ENCODE data around the gene C2. TPM values are rescaled to one million over a fixed set of nuclear protein-coding genes. Genes with fewer than 3 reads are reported as not detected.
"Not testable (repeated sequence)": the region's sequence is repeated elsewhere in the genome, so short reads cannot be mapped to it uniquely, and the experiment has no call there.

Gene C2
- total RNA-seq, 1 donor from 2014 or later = 14.8 TPM

DNA sequence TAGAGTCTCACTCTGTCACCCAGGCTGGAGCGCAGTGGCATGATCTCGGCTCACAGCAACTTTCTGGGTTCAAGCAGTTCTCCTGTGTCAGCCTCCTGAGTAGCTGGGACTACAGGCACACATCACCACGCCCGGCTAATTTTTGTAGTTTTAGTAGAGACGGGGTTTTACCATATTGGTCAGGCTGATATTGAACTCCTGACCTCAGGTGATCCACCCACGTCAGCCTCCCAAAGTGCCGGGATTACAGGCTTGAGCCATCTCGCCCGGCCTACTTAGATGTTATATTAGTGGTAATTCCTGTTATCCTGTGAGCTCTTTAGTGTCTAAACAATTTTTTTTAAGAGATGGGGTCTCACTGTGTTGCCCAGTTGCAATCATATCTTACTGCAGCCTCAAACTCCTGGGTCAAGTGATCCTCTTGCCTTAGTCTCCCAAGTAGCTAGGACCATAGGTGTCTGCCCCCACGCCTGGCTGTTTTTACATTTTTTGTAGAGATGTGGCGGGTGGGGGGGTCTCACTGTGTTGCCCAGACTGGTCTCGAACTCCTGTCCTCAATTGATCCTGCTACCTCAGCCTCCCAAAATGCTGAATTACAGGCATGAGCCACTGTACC is 50.4 kb downstream of the C2 start:
- no peak for DNase-seq (ENCODE audit: low spot score)

DNA sequence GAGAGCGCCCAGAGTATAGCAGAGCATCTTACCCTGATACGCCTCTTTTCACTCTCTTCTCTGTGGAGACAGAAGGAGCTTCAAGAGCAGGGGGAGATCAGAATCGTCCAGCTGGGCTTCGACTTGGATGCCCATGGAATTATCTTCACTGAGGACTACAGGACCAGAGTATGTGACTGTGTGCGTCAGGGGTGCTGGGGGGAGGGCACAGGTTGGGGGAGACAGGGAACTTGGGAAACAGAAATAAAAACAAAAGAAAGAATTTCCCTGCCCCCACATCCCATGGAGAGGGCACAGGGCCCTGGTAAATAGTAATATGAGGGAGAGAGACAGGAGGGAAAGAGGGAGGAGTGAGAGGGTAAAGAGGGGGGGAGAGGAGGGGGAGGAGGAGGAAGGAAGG is 51.3 kb downstream of the C2 start:
- DNase-seq (ENCODE audit: low spot score) = no peak

DNA sequence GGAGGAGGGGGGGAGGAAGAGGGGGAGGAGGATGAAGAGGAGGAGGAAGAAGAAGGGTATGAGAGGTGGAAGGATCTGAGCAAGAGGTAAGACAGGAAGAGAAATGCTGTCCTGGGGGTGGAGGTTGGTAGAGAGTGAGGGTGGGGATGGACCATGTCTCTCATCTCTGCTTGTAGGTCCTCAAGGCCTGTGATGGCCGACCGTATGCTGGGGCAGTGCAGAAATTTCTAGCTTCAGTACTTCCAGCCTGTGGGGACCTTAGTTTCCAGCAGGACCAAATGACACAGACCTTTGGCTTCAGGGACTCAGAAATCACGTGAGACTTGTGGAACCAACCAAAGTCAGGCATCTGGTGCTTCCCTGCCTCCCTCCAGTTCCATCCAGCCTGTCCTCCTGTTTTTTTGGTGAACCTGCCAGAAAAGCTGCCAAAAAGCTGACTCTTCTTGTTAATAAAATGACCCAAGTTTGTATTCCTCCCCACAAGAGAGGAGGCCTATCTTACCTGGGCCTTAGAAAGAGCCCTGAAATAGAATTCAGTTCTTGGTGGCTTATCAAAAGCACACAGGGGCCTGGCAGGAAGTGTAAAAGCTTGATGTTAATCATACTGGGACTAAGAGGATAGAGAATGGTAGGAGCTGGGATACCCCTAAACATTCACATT is 51.9 kb downstream of the C2 start:
- DNase-seq (ENCODE audit: low spot score) = no peak

DNA sequence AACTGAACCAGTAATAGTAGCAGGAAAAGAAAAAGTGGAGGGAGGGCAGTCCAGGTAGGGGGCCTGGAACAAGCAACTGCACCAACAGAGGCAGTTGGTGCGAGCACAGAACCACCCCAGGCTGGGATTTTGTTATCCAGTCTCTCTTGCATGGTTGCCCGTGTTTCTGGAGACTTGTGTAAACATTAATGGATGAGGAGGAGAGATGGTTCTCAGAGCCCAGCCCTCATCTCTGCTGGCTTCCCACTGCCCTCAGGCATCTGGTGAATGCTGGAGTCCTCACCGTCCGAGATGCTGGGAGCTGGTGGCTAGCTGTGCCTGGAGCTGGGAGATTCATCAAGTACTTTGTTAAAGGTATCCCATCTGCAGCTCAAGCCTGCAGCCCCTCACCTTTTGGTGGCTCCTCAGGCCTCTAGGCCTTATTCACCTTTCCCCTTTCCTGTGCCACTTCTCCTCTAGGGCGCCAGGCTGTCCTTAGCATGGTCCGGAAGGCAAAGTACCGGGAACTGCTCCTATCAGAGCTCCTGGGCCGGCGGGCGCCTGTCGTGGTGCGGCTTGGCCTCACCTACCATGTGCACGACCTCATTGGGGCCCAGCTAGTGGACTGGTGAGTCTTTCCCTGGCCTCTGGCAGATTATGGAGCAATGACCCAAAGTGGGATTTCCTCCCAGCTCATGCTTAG is 52.8 kb downstream of the C2 start:
- not testable (repeated sequence) for DNase-seq (ENCODE audit: low spot score)

DNA sequence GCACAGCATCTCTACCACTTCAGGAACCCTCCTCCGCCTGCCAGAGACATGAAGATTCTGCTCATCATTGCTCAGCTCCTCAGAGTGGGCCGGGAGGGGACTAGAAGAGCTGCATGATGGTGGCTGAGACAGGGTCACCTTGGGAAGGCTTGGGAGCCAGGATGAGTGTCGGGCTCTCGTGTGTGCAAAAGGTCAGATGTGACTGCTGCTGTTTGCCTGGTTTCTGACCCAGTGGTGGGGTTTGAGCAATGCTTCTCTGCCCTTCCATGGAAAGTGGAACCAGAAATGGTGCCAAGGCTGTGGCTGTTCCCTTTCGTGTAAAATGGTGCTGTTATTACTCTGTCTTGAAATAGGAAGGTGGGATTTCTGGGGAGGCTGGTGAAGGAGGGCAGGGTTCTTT is 53.5 kb downstream of the C2 start:
- DNase-seq (ENCODE audit: low spot score) = not testable (repeated sequence)

DNA sequence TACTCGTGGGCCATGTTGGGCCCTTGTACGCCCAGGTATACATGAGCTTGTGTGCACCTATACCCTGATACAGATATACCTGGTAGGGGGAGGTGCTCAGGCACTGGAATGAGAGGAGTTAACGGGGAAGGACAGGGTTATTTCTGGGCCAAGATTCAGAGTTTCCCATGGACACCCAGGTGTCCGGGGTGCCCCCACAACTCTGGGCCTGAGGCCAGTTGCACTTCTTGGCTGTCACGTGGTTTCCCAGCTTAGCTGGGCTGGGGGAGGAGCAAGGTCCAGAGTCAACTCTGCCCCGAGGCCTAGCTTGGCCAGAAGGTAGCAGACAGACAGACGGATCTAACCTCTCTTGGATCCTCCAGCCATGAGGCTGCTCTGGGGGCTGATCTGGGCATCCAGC is 54.2 kb downstream of the C2 start, which contains the start of gene C4A:
Gene C4A, plus strand, starts transcription at position 314 of the 400 bp plus-strand sequence. Its CDS starts 51 bp downstream, at position 365.
- not testable (repeated sequence) for DNase-seq (ENCODE audit: low spot score)

DNA sequence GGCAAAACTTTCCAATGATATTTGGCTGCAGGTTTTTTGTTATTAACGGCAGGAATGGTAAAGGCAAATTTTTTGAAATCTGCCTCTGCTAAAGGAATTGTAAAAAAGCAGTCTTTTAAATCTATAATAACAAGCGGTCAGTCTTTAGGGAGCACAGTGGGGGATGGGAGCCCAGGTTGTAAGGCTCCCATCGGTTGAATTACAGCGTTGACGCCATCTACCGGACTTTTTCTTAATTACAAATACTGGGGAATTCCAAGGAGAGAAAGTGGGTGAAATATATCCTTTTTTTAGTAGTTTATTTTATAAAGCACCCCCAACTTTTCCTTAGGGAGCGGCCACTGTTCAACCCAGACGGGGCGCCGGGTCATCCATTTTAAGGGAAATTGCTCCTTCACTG is 61.8 kb downstream of the C2 start:
- not testable (repeated sequence) for DNase-seq (ENCODE audit: low spot score)

DNA sequence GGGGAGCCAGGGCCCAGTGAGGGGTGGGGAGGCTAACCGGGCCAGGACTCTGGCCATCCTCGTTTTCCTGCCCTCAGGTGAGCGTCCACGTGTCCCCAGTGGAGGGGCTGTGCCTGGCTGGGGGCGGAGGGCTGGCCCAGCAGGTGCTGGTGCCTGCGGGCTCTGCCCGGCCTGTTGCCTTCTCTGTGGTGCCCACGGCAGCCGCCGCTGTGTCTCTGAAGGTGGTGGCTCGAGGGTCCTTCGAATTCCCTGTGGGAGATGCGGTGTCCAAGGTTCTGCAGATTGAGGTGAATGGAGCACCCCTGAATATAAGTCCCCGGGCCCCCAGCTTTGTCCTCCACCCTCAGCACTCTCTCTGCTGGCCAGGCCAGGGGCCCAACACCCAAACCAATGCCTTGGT is 66.9 kb downstream of the C2 start:
- not testable (repeated sequence) for DNase-seq (ENCODE audit: low spot score)

Other genes starting within 250 kb of the C2 start
- 5.2 TPM for gene LY6G5C, start 246.7 kb upstream of the C2 start, total RNA-seq
- gene ABHD16A, start 224.4 kb upstream of the C2 start, total RNA-seq = 103 TPM
- not detected for gene LY6G6F, start 220.9 kb upstream of the C2 start, total RNA-seq
- gene LY6G6D, start 212.4 kb upstream of the C2 start, total RNA-seq = not detected
- gene LY6G6C, start 206.0 kb upstream of the C2 start, total RNA-seq = not detected
- 0.37 TPM for gene MPIG6B, start 204.3 kb upstream of the C2 start, total RNA-seq
- gene DDAH2, start 198.4 kb upstream of the C2 start, total RNA-seq = 130 TPM
- gene CLIC1, start 191.2 kb upstream of the C2 start, total RNA-seq = 394 TPM
- 19.7 TPM for gene MSH5, start 187.7 kb upstream of the C2 start, total RNA-seq
- gene SAPCD1, start 165.1 kb upstream of the C2 start, total RNA-seq = 2.7 TPM
- 18.5 TPM for gene VWA7, start 150.4 kb upstream of the C2 start, total RNA-seq
- gene VARS1, start 132.0 kb upstream of the C2 start, total RNA-seq = 49.7 TPM
- gene LSM2, start 120.8 kb upstream of the C2 start, total RNA-seq = 32.5 TPM
- gene HSPA1L, start 112.4 kb upstream of the C2 start, total RNA-seq = 2.8 TPM
- gene HSPA1A, start 112.2 kb upstream of the C2 start, total RNA-seq = 347 TPM
- gene HSPA1B, start 100.0 kb upstream of the C2 start, total RNA-seq = 277 TPM
- gene NEU1, start 64.9 kb upstream of the C2 start, total RNA-seq = 91.2 TPM
- 457 TPM for gene SLC44A4, start 48.7 kb upstream of the C2 start, total RNA-seq
- 63.4 TPM for gene EHMT2, start 30.0 kb upstream of the C2 start, total RNA-seq
- gene ZBTB12, start 25.6 kb upstream of the C2 start, total RNA-seq = 11.8 TPM
- gene CFB, start 18.4 kb downstream of the C2 start, total RNA-seq = 476 TPM
- 52.1 TPM for gene NELFE, start 31.3 kb downstream of the C2 start, total RNA-seq
- 81.3 TPM for gene SKIC2, start 31.5 kb downstream of the C2 start, total RNA-seq
- gene DXO, start 44.4 kb downstream of the C2 start, total RNA-seq = 27.6 TPM
- gene C4A, start 54.3 kb downstream of the C2 start, total RNA-seq = 179 TPM
- 155 TPM for gene C4B, start 87.1 kb downstream of the C2 start, total RNA-seq
- gene CYP21A2, start 110.7 kb downstream of the C2 start, total RNA-seq = 1.3 TPM
- gene TNXB, start 181.6 kb downstream of the C2 start, total RNA-seq = 30.1 TPM
- 119 TPM for gene ATF6B, start 200.5 kb downstream of the C2 start, total RNA-seq
- gene FKBPL, start 202.6 kb downstream of the C2 start, total RNA-seq = 5.0 TPM
- 3.7 TPM for gene PRRT1, start 224.2 kb downstream of the C2 start, total RNA-seq
- 17.4 TPM for gene PPT2, start 226.4 kb downstream of the C2 start, total RNA-seq
- gene EGFL8, start 236.9 kb downstream of the C2 start, total RNA-seq = 13.6 TPM
- gene AGPAT1, start 248.4 kb downstream of the C2 start, total RNA-seq = 88.4 TPM

All from mucosa of gallbladder (tissue), 1 donor.